Ishikawa (cell line): ENCODE measurements around the gene GRIFIN.

Source experiments
- CEBPB ChIP-seq: IDR thresholded peaks from 2 replicates; pipeline ENCODE4 v1.6.1; 2012
- CREB1 ChIP-seq: IDR thresholded peaks from 2 replicates; pipeline ENCODE4 v1.6.1; 2012; ENCODE audit warnings: low read depth
- EGR1 ChIP-seq: IDR thresholded peaks from 2 replicates; pipeline ENCODE4 v1.6.1; 2012
- EP300 ChIP-seq: IDR thresholded peaks from 2 replicates; pipeline ENCODE4 v1.6.1; 2012; ENCODE audit warnings: borderline replicate concordance
- FOXM1 ChIP-seq: IDR thresholded peaks from 2 replicates; pipeline ENCODE4 v1.6.1; 2012; ENCODE audit warnings: low read depth, borderline replicate concordance
- MAX ChIP-seq: IDR thresholded peaks from 2 replicates; pipeline ENCODE4 v1.6.1; 2012
- NFIC ChIP-seq: IDR thresholded peaks from 2 replicates; pipeline ENCODE4 v1.6.1; 2012
- RAD21 ChIP-seq: IDR thresholded peaks from 2 replicates; pipeline ENCODE4 v1.6.1; 2012; ENCODE audit warnings: low read depth
- REST ChIP-seq: IDR thresholded peaks from 2 replicates; pipeline ENCODE4 v1.6.1; 2012; ENCODE audit warnings: low read depth, mild to moderate bottlenecking
- TAF1 ChIP-seq: IDR thresholded peaks from 2 replicates; pipeline ENCODE4 v1.6.1; 2012; ENCODE audit warnings: low read depth, mild to moderate bottlenecking
- TCF12 ChIP-seq: IDR thresholded peaks from 2 replicates; pipeline ENCODE4 v1.6.1; 2012; ENCODE audit warnings: low read depth
- TEAD4 ChIP-seq: IDR thresholded peaks from 2 replicates; pipeline ENCODE4 v1.6.1; 2012
- USF1 ChIP-seq: IDR thresholded peaks from 2 replicates; pipeline ENCODE4 v1.6.1; 2012
- YY1 ChIP-seq: IDR thresholded peaks from 2 replicates; pipeline ENCODE4 v1.6.1; 2012; ENCODE audit warnings: low read depth
- ZBTB7A ChIP-seq: IDR thresholded peaks from 2 replicates; pipeline ENCODE4 v1.6.1; 2012; ENCODE audit warnings: low read depth

GRIFIN gene

GRCh38 chr7:2483494-2483893 is 7.3 kb upstream of the GRIFIN start:
- TF ChIP-seq YY1 (no peak), EP300 (no peak), TAF1 (no peak), FOXM1 (no peak)

GRCh38 chr7:2482725-2483451 is 6.7 kb upstream of the GRIFIN start:
- TF ChIP-seq YY1 (peak; percentile 72), CEBPB (no peak)

- TF ChIP-seq FOXM1 (no peak), CEBPB (no peak), NFIC (no peak), EP300 (no peak), RAD21 (no peak), TEAD4 (no peak), ZBTB7A (no peak), TCF12 (no peak), EGR1 (no peak), USF1 (no peak), REST (no peak), CREB1 (no peak), TAF1 (no peak)
These were observed 5.0 kb upstream of the GRIFIN start for GRCh38 chr7:2481195-2481594.

- no peak for TF ChIP-seq ZBTB7A
- no peak for TF ChIP-seq EP300
- TF ChIP-seq USF1, result no peak
- TF ChIP-seq TAF1, result no peak
- TF ChIP-seq YY1, result no peak
- no peak for TF ChIP-seq CREB1
- TF ChIP-seq FOXM1, result no peak
- no peak for TF ChIP-seq NFIC
- TF ChIP-seq TCF12, result no peak
- TF ChIP-seq EGR1, result no peak
These were observed 3.8 kb upstream of the GRIFIN start for GRCh38 chr7:2480070-2480408.

- TF ChIP-seq YY1 (no peak), TCF12 (no peak), EP300 (no peak), NFIC (no peak), USF1 (no peak), REST (no peak), ZBTB7A (no peak), TAF1 (no peak), MAX (no peak), CREB1 (no peak), RAD21 (no peak), CEBPB (no peak), EGR1 (no peak), FOXM1 (no peak), TEAD4 (no peak)
These were observed 3.3 kb upstream of the GRIFIN start for GRCh38 chr7:2479276-2480069.

GRCh38 chr7:2478800-2479199 is 2.6 kb upstream of the GRIFIN start:
- peak; percentile 88; the same call in 1 of the 2 replicates for TF ChIP-seq ZBTB7A
- peak; percentile 52; the same call in 1 of the 2 replicates for TF ChIP-seq NFIC
- no peak for TF ChIP-seq TAF1
